ENCODE results near the gene TSPAN18. TPM values are rescaled to one million over a fixed set of nuclear protein-coding genes. Genes with fewer than 3 reads are reported as not detected.

TSPAN18 gene
- total RNA-seq, 1 donor from 2014 or later: 12.8 TPM

GRCh38 chr11:44948155-44948554, 221.4 kb downstream of the TSPAN18 start:
- no peak overlapping the region for H3K4me3 ChIP-seq
- H3K4me1 ChIP-seq: peaks cover 9% of the 10 kb centered on the region
- TF ChIP-seq POLR2AphosphoS5 (IDR thresholded peaks at IDR 0.05; ENCODE audit: insufficient read depth in 1 of 2, low read depth in 1 of 2): no peak
- no peaks in the 10 kb centered on the region for H3K36me3 ChIP-seq
- intact Hi-C loops (cut with DNase I): loop anchor here (10.0 kb wide), 1 partner anchor 387 kb away; no protein-coding TSS in a partner anchor
- H3K27ac ChIP-seq: no peak overlapping the region
- H3K27me3 ChIP-seq: no peaks in the 10 kb centered on the region
- DNase-seq (ENCODE audit: extremely low spot score in 2 of 2): no peak
- H3K9me3 ChIP-seq: no peaks in the 10 kb centered on the region

- TF ChIP-seq POLR2A (IDR thresholded peaks at IDR 0.05): peak in 1 of 2 donors; percentile 20
- peak in 1 of 2 donors; percentile 33 for TF ChIP-seq POLR2AphosphoS5 (IDR thresholded peaks at IDR 0.05; ENCODE audit: insufficient read depth in 1 of 2, low read depth in 1 of 2)
- peak in 2 of 3 experiments; percentile 20 to 21 for TF ChIP-seq CTCF (IDR thresholded peaks at IDR 0.05)
- no peak for DNase-seq (ENCODE audit: extremely low spot score in 2 of 2)
- Histone ChIP-seq H3K27me3 (no peaks in the 10 kb centered on the region), H3K9me3 (no peaks in the 10 kb centered on the region), H3K36me3 (no peaks in the 10 kb centered on the region), H3K4me3 (peak overlapping the region; percentile 71 to 75), H3K4me1 (peaks cover 9% of the 10 kb centered on the region), H3K27ac (peak overlapping the region; percentile 79)
- intact Hi-C loops (cut with DNase I): loop anchor here (10.0 kb wide), 1 partner anchor 385 kb away; no protein-coding TSS in a partner anchor
Measured at GRCh38 chr11:44949160-44950030, 222.6 kb downstream of the TSPAN18 start.

GRCh38 chr11:44950031-44950624, 223.4 kb downstream of the TSPAN18 start:
- DNase-seq (ENCODE audit: extremely low spot score in 2 of 2): no peak
- Histone ChIP-seq H3K27ac (peak overlapping the region; percentile 79), H3K4me1 (peaks cover 7% of the 10 kb centered on the region), H3K4me3 (peak overlapping the region; percentile 71 to 75), H3K9me3 (no peaks in the 10 kb centered on the region), H3K27me3 (no peaks in the 10 kb centered on the region), H3K36me3 (no peaks in the 10 kb centered on the region)
- TF ChIP-seq POLR2AphosphoS5 (IDR thresholded peaks at IDR 0.05; ENCODE audit: insufficient read depth in 1 of 2, low read depth in 1 of 2): no peak
- no peak for TF ChIP-seq POLR2A (IDR thresholded peaks at IDR 0.05)
- TF ChIP-seq CTCF (IDR thresholded peaks at IDR 0.05): no peak
- intact Hi-C loops (cut with DNase I): no loop called here

GRCh38 chr11:44950625-44951476, 224.1 kb downstream of the TSPAN18 start, which contains the start of gene TP53I11:
TP53I11 (minus strand) TSS chr11:44950883; CDS start chr11:44938335, 12,548 bp downstream.
- no peaks in the 10 kb centered on the region for H3K36me3 ChIP-seq
- H3K4me1 ChIP-seq: peaks cover 2% of the 10 kb centered on the region
- H3K4me3 ChIP-seq: peak within 1 kb of the TSS; percentile 71 to 75
- peak within 1 kb of the TSS; percentile 79 for H3K27ac ChIP-seq
- DNase-seq (ENCODE audit: extremely low spot score in 2 of 2): no peak
- H3K9me3 ChIP-seq: no peaks in the 10 kb centered on the region
- intact Hi-C loops (cut with DNase I): no loop called here
- H3K27me3 ChIP-seq: no peaks in the 10 kb centered on the region
- TF ChIP-seq POLR2A (IDR thresholded peaks at IDR 0.05) (peak in 1 of 2 donors; percentile 77), POLR2AphosphoS5 (IDR thresholded peaks at IDR 0.05; ENCODE audit: insufficient read depth in 1 of 2, low read depth in 1 of 2) (no peak), CTCF (IDR thresholded peaks at IDR 0.05) (peak; percentile 28 to 65 (median 32))

GRCh38 chr11:44952082-44952481, 225.3 kb downstream of the TSPAN18 start:
- TF ChIP-seq POLR2A (IDR thresholded peaks at IDR 0.05) (no peak), CTCF (IDR thresholded peaks at IDR 0.05) (no peak), POLR2AphosphoS5 (IDR thresholded peaks at IDR 0.05; ENCODE audit: insufficient read depth in 1 of 2, low read depth in 1 of 2) (no peak)
- H3K27ac ChIP-seq: no peak overlapping the region

More at GRCh38 chr11:44952082-44952481, 225.3 kb downstream of the TSPAN18 start:
- no peak overlapping the region for H3K4me3 ChIP-seq
- DNase-seq (ENCODE audit: extremely low spot score in 2 of 2): no peak
- intact Hi-C loops (cut with DNase I): no loop called here
- H3K27me3 ChIP-seq: no peaks in the 10 kb centered on the region
- no peaks in the 10 kb centered on the region for H3K36me3 ChIP-seq
- H3K4me1 ChIP-seq: peaks cover 11% of the 10 kb centered on the region
- H3K9me3 ChIP-seq: no peaks in the 10 kb centered on the region

Data from vagina (tissue), 2 donors.